Vagina (tissue), 2 donors: ENCODE measurements around the gene TNRC6B. TPM values are rescaled to one million over a fixed set of nuclear protein-coding genes. Genes with fewer than 3 reads are reported as not detected.

Source experiments
- DNase-seq, 2 donors: peaks; one replicate each; pipeline ENCODE4 v3.0.0-alpha.2; 2017; ENCODE audit errors: extremely low spot score in 2 of 2
- H3K27ac ChIP-seq: fragments of 200-600 bp; sonication (generic); one replicate; pipeline ENCODE4 v1.5.1; 2019
- H3K27me3 ChIP-seq: fragments of 200-600 bp; sonication (generic); one replicate; pipeline ENCODE4 v1.5.1; 2019
- H3K36me3 ChIP-seq, 2 donors: fragments of 200-600 bp; sonication (generic); one replicate each; pipeline ENCODE4 v1.5.1; 2017 to 2019
- H3K4me1 ChIP-seq: fragments of 200-600 bp; sonication (generic); one replicate; pipeline ENCODE4 v1.5.1; 2019
- H3K4me3 ChIP-seq, 2 donors: fragments of 200-600 bp; sonication (generic); 1 replicate in 1 of 2; 2 replicates in 1 of 2; pipeline ENCODE4 v1.5.1; 2016 to 2019
- H3K9me3 ChIP-seq: fragments of 200-600 bp; sonication (generic); one replicate; pipeline ENCODE4 v1.5.1; 2019
- POLR2A ChIP-seq, 2 donors: fragments of 450-650 bp; IDR thresholded peaks; one replicate each; pipeline ENCODE4 v1.6.1; 2017; ENCODE audit warnings: antibody characterized with exemption in 2 of 2, mild to moderate bottlenecking in 2 of 2, moderate library complexity in 2 of 2
- POLR2AphosphoS5 ChIP-seq, 2 donors: sonication (generic); formaldehyde crosslinking; IDR thresholded peaks; one replicate each; pipeline ENCODE4 v1.9.0; 2017; ENCODE audit warnings: antibody characterized with exemption in 2 of 2, mild to moderate bottlenecking in 2 of 2, low read depth in 1 of 2; ENCODE audit not compliant: insufficient read depth in 1 of 2
- intact Hi-C: fragments of 100-400 bp; cut with DNase I; formaldehyde crosslinking; loops from one replicate; pipeline ENCODE4 v1.15.1; 2023
- total RNA-seq: library from RNA; depleted of rRNA; stranded (reverse); fragments of >200 nt; gene quantifications from one replicate; pipeline ENCODE4 v1.2.3, GENCODE V29; 2016
- TF ChIP-seq, protein P1 (sequence below), 3 experiments: fragments of 450-650 bp in 2 of 3; fragments of 200-600 bp in 1 of 3; sonication (generic) in 1 of 3; IDR thresholded peaks; one replicate each; pipeline ENCODE4 v1.5.1; 2017 to 2019; ENCODE audit warnings: antibody characterized with exemption in 3 of 3, mild to moderate bottlenecking in 2 of 3, moderate library complexity in 2 of 3

The TNRC6B gene
- total RNA-seq, 1 donor from 2014 or later: 32.7 TPM

- DNase-seq: no peak
- Histone ChIP-seq H3K27me3 (no peaks in the 10 kb centered on the region), H3K4me3 (peak overlapping the region; percentile 58 to 68), H3K27ac (no peak overlapping the region), H3K36me3 (peaks cover 0 to 34% of the 10 kb centered on the region in 2 donors), H3K4me1 (peaks cover 26% of the 10 kb centered on the region), H3K9me3 (no peaks in the 10 kb centered on the region)
- intact Hi-C loops: loop anchor here (5.0 to 10.0 kb wide), 2 partner anchors 306 to 813 kb away; partner anchors contain the start of gene RPS19BP1
- TF ChIP-seq POLR2A (IDR thresholded peaks at IDR 0.05) (no peak), POLR2AphosphoS5 (IDR thresholded peaks at IDR 0.05; ENCODE audit: insufficient read depth in 1 of 2, low read depth in 1 of 2) (no peak)
- TF ChIP-seq, protein P1, sequence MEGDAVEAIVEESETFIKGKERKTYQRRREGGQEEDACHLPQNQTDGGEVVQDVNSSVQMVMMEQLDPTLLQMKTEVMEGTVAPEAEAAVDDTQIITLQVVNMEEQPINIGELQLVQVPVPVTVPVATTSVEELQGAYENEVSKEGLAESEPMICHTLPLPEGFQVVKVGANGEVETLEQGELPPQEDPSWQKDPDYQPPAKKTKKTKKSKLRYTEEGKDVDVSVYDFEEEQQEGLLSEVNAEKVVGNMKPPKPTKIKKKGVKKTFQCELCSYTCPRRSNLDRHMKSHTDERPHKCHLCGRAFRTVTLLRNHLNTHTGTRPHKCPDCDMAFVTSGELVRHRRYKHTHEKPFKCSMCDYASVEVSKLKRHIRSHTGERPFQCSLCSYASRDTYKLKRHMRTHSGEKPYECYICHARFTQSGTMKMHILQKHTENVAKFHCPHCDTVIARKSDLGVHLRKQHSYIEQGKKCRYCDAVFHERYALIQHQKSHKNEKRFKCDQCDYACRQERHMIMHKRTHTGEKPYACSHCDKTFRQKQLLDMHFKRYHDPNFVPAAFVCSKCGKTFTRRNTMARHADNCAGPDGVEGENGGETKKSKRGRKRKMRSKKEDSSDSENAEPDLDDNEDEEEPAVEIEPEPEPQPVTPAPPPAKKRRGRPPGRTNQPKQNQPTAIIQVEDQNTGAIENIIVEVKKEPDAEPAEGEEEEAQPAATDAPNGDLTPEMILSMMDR (IDR thresholded peaks at IDR 0.05): peak; percentile 51 to 76 (median 66)
Observed at GRCh38 chr22:40348025-40348658, 170.4 kb downstream of the TNRC6B start.

GRCh38 chr22:40352763-40353162 is 175.0 kb downstream of the TNRC6B start:
- no peak for TF ChIP-seq POLR2A (IDR thresholded peaks at IDR 0.05)
- TF ChIP-seq POLR2AphosphoS5 (IDR thresholded peaks at IDR 0.05; ENCODE audit: insufficient read depth in 1 of 2, low read depth in 1 of 2): no peak
- TF ChIP-seq, protein P1 (IDR thresholded peaks at IDR 0.05): no peak
- Histone ChIP-seq H3K27ac (no peak overlapping the region), H3K27me3 (no peaks in the 10 kb centered on the region), H3K4me1 (peaks cover 7% of the 10 kb centered on the region), H3K36me3 (peaks cover 0 to 71% of the 10 kb centered on the region in 2 donors), H3K4me3 (no peak overlapping the region), H3K9me3 (no peaks in the 10 kb centered on the region)
- intact Hi-C loops: no loop called here
- DNase-seq: no peak

DNA sequence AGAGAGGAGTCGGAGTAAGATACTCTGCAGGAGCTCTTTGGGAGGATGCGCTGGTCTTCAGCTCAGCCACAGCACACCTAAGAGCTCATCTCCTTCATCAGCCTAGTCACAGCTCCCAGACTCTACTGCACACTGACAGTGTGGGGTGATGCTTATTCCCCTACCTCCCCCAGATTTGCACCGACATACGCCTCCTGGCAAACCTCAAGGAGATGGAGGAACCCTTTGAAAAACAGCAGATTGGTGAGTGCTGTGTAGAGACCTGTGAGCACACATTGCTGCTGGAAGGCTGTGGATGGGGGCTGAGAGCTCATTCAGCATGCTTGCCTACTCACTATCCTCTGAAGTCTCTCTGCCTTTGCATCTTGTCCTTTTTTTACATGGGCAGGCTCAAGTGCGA is 183.4 kb downstream of the TNRC6B start:
- peaks cover 5 to 97% of the 10 kb centered on the region in 2 donors for H3K36me3 ChIP-seq
- no peak overlapping the region for H3K27ac ChIP-seq
- intact Hi-C loops: no loop called here
- no peak for DNase-seq
- H3K27me3 ChIP-seq: no peaks in the 10 kb centered on the region
- H3K4me3 ChIP-seq: no peak overlapping the region
- no peaks in the 10 kb centered on the region for H3K9me3 ChIP-seq
- TF ChIP-seq POLR2A (IDR thresholded peaks at IDR 0.05): no peak
- TF ChIP-seq POLR2AphosphoS5 (IDR thresholded peaks at IDR 0.05; ENCODE audit: insufficient read depth in 1 of 2, low read depth in 1 of 2): no peak
- TF ChIP-seq, protein P1 (IDR thresholded peaks at IDR 0.05): no peak
- no peaks in the 10 kb centered on the region for H3K4me1 ChIP-seq

GRCh38 chr22:40363059-40363458 is 185.3 kb downstream of the TNRC6B start:
- peaks cover 5 to 89% of the 10 kb centered on the region in 2 donors for H3K36me3 ChIP-seq
- intact Hi-C loops: no loop called here

More at GRCh38 chr22:40363059-40363458, 185.3 kb downstream of the TNRC6B start:
- Histone ChIP-seq H3K4me3 (no peak overlapping the region), H3K4me1 (no peaks in the 10 kb centered on the region), H3K9me3 (no peaks in the 10 kb centered on the region), H3K27ac (no peak overlapping the region), H3K27me3 (no peaks in the 10 kb centered on the region)
- DNase-seq: no peak
- TF ChIP-seq POLR2A (IDR thresholded peaks at IDR 0.05): no peak
- no peak for TF ChIP-seq POLR2AphosphoS5 (IDR thresholded peaks at IDR 0.05; ENCODE audit: insufficient read depth in 1 of 2, low read depth in 1 of 2)
- TF ChIP-seq, protein P1 (IDR thresholded peaks at IDR 0.05): no peak
